ENCODE measurements around the gene SNCA.

Gene SNCA

GRCh38 chr4:89813197-89813596 is 23.8 kb downstream of the SNCA start:
- no peak for DNase-seq (ENCODE audit: low spot score)

- no peak for DNase-seq (ENCODE audit: low spot score)
Measured at GRCh38 chr4:89807441-89808140, 29.4 kb downstream of the SNCA start.

- no peak for DNase-seq (ENCODE audit: low spot score)
Measured at GRCh38 chr4:89805297-89805696, 31.7 kb downstream of the SNCA start.

GRCh38 chr4:89803915-89804314 is 33.0 kb downstream of the SNCA start:
- no peak for DNase-seq (ENCODE audit: low spot score)

DNA sequence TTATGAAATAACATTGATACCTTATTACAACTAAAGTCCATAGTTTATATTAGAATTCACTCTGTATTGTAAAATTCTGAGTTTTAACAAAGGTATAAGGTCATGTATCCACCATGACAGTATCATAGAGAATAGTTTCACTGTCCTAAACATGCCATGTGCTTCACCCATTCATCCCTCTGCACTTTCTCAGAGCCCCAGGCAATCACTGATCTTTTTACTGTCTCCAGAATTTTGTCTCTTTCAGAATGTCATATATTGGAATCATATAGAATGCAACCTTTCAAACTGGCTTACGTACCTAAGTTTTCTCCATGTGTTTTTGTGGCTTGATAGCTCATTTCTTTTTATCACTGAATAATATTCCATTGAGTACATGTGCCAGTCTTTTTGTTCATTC is 33.9 kb downstream of the SNCA start:
- DNase-seq (ENCODE audit: low spot score): no peak

DNA sequence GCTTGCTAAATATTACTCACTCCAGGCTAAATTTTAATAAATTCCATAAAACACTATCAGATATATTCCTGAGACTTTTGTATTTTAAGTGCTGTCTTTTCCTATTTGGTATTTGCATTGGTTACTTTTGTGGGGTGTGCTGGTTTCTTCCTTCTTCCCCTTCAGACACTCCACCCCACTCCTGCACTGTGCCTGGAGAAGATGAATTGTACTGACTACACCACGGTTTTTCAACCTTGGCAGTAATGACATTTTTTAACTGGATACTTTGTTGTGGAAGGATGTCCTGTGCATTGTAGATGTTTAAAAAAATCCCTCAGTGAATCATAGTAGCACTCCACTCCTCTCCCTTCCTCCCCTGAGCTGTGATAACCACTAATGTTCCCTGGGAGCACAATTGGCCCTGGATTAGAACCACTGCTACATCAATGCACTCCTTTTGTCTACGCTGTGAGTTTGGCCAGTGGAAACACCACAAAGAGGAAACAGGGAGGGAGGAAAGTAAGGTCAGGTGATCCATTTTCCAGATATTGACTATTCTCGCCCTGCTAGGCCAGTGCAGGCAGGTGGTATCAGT is 36.3 kb downstream of the SNCA start:
- no peak for DNase-seq (ENCODE audit: low spot score)

DNA sequence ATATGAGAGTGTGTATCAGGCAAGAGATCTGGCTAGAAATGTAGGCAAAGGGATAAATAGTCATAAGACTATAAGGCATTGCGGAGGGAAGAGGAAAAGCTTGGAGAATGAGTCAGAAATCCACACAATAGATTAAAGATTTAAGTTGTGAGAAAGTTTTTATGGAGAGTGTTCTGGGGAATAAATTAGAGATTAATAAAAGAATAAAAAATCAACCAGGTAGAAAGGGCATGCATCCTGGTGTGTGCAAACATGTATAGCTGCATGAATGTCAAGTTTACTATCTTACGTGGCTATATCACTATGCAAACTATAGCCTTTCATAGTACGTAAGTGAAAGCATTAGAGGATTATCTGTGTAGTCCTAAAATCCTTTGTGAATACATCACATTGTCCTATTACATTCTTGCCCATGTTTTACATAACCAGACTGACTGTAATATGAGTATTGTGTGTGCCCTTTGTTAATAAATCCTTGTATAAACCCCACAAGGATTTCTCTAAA is 36.9 kb downstream of the SNCA start:
- no peak for DNase-seq (ENCODE audit: low spot score)

- DNase-seq (ENCODE audit: low spot score): no peak
Measured at GRCh38 chr4:89799071-89799470, 37.9 kb downstream of the SNCA start.

- no peak for DNase-seq (ENCODE audit: low spot score)
Measured at GRCh38 chr4:89797117-89797516, 39.8 kb downstream of the SNCA start.

DNA sequence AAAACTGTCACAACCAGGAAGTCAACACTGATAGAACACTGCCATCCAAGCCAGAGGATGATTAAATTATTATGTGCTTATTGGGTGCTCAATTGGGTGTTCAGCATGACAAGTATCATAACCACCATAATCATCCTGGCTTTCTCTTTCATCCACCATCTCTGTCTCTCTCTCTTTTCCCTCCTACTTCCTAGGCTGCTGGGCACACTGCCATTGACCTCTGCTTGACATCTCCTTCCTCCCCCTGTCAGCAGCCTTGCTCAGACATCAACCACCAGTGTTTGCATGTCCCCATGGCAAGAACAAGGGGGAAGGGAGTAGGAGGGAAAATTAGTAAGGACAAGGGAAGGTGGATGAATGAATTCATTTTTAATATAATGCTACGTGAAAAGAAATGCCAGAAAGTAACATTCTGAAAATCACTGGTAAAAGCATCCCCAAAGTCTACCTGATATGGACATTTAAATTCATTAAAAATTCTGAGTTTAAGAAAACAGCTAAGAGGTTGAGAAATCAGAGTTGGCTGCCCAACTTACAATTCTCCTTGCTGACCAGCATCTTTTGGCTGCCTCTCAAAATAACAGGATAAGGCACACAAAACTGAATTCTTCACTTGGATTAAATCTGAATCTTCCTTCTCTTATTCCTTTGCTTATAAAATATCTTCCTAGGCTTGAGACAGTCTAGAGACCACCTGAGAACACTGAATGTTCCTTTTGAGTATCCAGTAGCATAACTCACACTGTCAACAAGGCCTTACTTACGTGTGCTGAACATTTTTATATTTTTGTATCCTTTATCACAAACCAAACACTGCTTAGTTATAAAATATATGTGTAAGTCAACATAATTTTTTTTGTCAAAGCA is 48.5 kb downstream of the SNCA start:
- DNase-seq (ENCODE audit: low spot score): no peak

DNA sequence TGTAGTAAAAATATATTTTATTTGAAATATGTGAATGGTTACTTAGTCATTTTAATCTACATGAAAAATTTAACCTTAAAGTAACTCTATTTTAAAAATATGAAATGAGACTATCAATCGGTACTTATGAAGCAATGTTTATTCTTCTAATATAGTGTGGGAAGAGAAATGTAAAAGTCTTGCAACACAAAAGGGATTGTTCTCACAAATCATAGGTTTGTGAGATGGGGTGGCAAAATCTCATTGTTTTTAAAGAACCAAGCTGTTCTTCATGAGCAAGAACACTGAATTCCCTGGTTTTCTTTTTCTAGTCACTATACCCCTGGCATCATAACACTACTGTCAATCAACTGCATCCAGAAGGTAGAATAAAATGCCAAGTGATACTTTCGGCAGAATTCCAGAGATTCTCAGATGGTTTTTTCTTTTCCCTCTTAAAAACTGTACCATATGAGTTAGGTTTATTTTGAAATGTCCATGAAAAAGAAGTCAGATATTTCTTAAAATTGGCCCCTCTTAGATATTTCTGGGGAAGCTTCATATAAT is 52.2 kb downstream of the SNCA start:
- no peak for DNase-seq (ENCODE audit: low spot score)

DNA sequence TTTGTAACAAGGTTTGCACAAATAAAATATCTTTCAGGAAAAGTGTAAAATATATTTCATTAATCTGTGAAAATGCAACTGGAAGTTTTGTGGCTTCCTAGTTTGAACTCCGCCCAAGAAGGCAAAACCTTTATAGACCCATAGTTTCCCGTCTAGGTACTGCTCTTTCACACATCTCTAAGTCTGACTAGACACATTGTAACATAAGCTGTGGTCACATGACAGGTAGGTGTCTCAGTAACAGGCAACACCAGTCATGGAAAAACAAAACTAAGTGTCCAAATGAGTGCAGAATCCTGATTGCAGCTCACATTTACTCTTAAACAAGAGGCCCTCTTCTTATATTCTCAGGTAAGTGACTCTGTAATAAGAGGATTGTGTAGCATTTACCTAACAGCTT is 55.6 kb downstream of the SNCA start:
- DNase-seq (ENCODE audit: low spot score): no peak

DNA sequence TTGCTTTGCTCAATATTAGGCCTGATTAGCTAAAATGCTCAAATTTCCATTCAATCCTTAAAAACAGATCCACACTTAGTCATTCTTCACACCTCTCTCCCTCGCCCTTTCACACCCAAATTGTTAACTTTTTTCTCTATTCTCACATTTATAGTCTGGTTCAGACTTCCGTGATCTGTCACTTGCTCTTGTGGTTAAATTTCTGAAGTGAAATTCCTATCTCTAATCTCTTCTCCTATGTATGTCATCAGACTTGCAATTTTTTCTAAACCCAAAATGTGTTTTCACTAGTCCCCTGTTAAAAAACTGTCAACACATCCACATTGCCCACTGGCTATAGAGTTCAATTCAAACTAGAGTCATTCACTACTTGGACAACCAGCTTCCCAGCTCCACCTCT is 63.2 kb downstream of the SNCA start:
- no peak for DNase-seq (ENCODE audit: low spot score)

- no peak for DNase-seq (ENCODE audit: low spot score)
Measured at GRCh38 chr4:89769856-89770255, 67.1 kb downstream of the SNCA start.

DNA sequence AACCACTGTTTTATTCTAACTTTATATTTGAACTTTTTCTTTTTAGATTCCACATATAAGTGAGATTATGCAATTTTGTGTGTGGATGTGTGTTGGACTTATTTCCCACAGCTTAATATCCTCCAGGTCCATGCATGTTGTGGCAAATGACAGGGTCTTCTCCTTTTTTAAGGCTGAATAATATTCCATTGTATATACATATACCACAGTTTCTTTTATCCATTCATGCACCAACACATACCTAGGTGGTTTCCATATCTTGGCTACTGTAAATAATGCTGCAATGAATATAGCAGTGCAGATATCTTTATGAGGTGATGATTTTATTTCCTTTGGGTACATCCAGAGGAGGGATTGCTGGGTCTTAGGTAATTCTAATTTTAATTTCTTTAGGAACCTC is 69.0 kb downstream of the SNCA start:
- no peak for DNase-seq (ENCODE audit: low spot score)

DNA sequence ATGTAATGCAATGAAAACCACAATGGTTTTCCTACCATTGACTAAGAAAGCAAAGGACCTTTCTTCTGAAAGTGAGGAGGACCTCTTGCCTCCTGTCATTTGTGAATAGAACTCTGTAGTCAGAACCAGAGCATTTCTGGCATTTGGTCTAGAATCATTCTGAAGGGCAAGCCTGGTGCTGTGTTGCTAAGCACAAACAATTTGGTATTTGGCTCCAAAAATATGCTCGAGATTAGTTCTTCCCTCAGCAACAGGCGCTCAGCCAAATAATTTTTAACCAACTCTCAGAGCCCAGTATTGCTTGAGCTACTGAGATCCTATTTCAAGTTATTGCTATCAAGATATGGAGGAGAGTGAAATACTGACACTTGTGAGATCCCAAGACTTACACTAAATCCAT is 71.0 kb downstream of the SNCA start:
- peak; percentile 45 for DNase-seq (ENCODE audit: low spot score)

- DNase-seq (ENCODE audit: low spot score): no peak
Measured at GRCh38 chr4:89765528-89765927, 71.4 kb downstream of the SNCA start.

GRCh38 chr4:89762311-89762710 is 74.7 kb downstream of the SNCA start:
- DNase-seq (ENCODE audit: low spot score): no peak

- no peak for DNase-seq (ENCODE audit: low spot score)
Measured at GRCh38 chr4:89759426-89759825, 77.5 kb downstream of the SNCA start.

DNA sequence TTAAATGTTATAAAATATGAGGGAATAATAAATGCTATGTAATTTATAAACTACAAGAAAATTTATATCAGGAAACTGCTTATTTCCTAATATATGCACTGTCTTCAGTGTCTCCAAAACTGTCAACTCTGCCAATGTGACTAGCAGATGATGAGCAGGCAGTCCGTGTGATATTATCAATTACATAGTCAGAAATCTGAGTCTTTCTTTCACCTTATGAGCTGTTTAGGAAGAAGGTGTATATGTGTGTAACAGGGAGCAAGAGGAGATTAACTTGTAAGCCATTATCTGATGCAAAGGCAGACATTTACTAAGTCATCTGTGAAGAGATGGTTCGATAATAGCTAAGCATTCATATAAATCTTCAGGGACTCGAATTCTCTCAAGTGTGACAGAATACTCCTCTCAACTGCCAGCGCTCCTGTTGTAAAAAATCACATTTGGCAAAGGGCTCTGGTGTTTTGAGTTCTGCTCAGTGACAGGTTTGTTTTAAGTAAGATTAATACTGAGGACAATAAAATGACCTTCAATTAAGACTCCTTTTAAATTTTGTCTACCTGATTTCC is 79.7 kb downstream of the SNCA start:
- DNase-seq (ENCODE audit: low spot score): no peak

DNA sequence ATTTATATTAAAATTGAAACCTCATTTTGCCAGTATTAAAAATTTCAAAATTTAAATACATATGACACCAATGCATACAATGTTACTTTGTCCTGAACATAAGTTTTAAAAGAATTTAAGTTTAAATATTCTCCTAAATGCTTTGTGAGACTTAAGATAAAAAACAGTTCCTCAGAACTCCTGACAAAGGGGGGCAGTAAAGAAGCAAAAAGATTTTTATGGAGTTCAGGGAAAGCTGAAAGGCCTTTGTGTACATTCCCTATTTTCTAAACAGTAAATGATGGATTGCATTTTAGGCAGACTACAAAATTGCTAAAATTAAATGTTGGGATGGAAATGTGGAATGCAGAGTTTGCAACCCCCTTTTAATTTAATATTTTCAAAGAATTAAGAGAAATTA is 81.7 kb downstream of the SNCA start:
- DNase-seq (ENCODE audit: low spot score): no peak

GRCh38 chr4:89754531-89754930 is 82.4 kb downstream of the SNCA start:
- no peak for DNase-seq (ENCODE audit: low spot score)
